Measurements from ENCODE around the gene TCTN3. TPM values are rescaled to one million over a fixed set of nuclear protein-coding genes. Genes with fewer than 3 reads are reported as not detected.
"Not testable (repeated sequence)": the region's sequence is repeated elsewhere in the genome, so short reads cannot be mapped to it uniquely, and the experiment has no call there.

The TCTN3 gene
- total and polyA plus RNA-seq, 2 experiments from 2014 or later = 46.4 to 55.6 TPM

DNA sequence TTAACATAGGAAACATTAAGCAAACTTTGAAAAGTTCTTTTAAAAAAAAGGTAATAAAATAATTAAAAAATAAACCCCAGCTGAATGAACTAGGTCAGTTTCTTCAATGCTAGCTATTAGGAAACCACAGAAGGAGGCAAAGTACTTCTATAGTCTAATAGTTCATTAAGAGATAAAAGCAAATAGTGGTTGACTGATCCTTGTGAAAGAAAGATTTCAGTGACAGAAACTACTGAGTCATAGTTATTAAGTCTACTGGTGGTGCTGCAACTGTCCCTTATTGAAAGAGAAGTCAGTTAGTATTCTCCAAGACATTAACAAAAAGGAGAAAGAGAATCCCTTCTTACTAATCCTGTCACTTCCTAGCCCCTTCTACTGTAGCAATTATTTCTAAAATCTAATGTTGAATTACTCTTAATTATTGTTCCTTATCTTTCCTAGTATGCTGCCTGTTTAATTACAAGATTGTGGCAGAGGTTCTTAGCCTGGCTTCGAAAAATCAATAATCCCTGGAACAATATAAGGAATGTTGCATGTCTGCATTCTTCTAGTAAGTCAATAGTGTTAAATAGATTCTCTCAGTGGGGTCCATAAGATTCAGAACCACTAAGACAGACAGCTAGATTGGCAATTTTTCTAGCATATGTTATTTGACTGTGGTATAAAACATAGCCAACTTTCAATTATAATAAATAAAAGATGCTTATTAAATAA is 18.2 kb downstream of the TCTN3 start:
- no peaks in the 10 kb centered on the region for H3K36me3 ChIP-seq (replicated peaks; ENCODE audit: insufficient read depth, low read depth)
- peak; percentile 26 for DNase-seq (ENCODE audit: low spot score)

DNA sequence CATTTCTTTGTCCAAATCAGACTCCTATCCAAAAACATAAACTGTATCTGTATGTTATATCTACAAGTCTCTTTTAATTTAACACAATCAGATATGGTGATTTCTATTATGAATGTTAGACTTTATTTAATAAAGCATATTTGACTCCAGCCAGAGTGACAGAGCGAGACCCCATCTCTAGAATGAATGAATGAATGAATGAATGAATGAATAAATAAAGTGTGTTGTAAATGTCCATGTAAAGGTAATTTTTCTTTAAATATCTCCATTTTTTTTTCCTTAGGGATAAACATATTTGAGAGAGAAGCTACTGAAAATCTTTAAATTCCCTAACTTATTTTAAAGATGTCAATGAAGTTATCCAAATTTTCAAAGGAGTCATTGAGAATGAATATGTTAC is 19.1 kb downstream of the TCTN3 start:
- WGBS (ENCODE audit: low lambda C conversion rate, missing lambda C conversion rate) = 97% methylated on average over 1 of the region's 1 CpG

More for the DNA sequence above, 18.2 kb downstream of the TCTN3 start:
- no peaks in the 10 kb centered on the region for H3K27me3 ChIP-seq
- no peaks in the 10 kb centered on the region for H3K4me1 ChIP-seq (ENCODE audit: insufficient read depth)
- no peaks in the 10 kb centered on the region for H3K9me2 ChIP-seq (replicated peaks; ENCODE audit: insufficient read depth)
- peak overlapping the region; percentile 5 for H3K4me2 ChIP-seq
- TF ChIP-seq, protein P1, sequence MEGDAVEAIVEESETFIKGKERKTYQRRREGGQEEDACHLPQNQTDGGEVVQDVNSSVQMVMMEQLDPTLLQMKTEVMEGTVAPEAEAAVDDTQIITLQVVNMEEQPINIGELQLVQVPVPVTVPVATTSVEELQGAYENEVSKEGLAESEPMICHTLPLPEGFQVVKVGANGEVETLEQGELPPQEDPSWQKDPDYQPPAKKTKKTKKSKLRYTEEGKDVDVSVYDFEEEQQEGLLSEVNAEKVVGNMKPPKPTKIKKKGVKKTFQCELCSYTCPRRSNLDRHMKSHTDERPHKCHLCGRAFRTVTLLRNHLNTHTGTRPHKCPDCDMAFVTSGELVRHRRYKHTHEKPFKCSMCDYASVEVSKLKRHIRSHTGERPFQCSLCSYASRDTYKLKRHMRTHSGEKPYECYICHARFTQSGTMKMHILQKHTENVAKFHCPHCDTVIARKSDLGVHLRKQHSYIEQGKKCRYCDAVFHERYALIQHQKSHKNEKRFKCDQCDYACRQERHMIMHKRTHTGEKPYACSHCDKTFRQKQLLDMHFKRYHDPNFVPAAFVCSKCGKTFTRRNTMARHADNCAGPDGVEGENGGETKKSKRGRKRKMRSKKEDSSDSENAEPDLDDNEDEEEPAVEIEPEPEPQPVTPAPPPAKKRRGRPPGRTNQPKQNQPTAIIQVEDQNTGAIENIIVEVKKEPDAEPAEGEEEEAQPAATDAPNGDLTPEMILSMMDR (IDR thresholded peaks at IDR 0.05; ENCODE audit: poor library complexity) = no peak
- no peak for TF ChIP-seq EZH2phosphoT487 (IDR thresholded peaks at IDR 0.05; ENCODE audit: low read depth, severe bottlenecking, unreplicated experiment)
- no peak for TF ChIP-seq EZH2 (IDR thresholded peaks at IDR 0.05; ENCODE audit: borderline replicate concordance)
- H3K4me3 ChIP-seq = no peak overlapping the region
- WGBS (ENCODE audit: low lambda C conversion rate, missing lambda C conversion rate) = 32% methylated on average over 1 of the region's 1 CpG
- no peaks in the 10 kb centered on the region for H4K20me1 ChIP-seq (ENCODE audit: insufficient read depth, poor library complexity, severe bottlenecking)
- peak overlapping the region; percentile 59 for H3K27ac ChIP-seq
- H3K9me3 ChIP-seq (ENCODE audit: low read depth) = no peaks in the 10 kb centered on the region
- H2AFZ ChIP-seq = no peak overlapping the region
- H3K79me2 ChIP-seq = no peaks in the 10 kb centered on the region

DNA sequence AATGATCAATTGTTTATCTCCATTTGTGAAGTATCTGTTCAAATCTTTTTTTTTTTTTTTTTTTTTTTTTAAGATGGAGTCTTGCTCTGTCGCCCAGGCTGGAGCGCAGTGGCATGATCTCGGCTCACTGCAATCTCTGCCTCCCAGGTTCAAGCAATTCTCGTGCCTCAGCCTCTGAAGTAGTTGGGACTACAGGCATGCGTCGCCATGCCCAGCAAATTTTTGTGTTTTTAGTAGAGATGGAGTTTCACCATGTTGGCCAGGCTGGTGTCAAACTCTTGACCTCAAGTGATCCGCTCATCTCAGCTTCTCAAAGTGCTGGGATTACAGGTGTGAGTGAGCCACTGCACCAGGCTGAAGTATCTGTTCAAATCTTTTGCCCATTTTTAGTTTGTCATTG is 21.1 kb downstream of the TCTN3 start:
- not testable (repeated sequence) for H4K20me1 ChIP-seq (ENCODE audit: insufficient read depth, poor library complexity, severe bottlenecking); H3K9me2 ChIP-seq (replicated peaks; ENCODE audit: insufficient read depth); H3K4me3 ChIP-seq; H3K36me3 ChIP-seq (replicated peaks; ENCODE audit: insufficient read depth, low read depth); DNase-seq (ENCODE audit: low spot score); H3K79me2 ChIP-seq; H3K4me1 ChIP-seq (ENCODE audit: insufficient read depth); H3K27me3 ChIP-seq; H3K27ac ChIP-seq; H3K9me3 ChIP-seq (ENCODE audit: low read depth); H2AFZ ChIP-seq; H3K4me2 ChIP-seq
- 96% methylated on average over 7 of the region's 7 CpGs for WGBS (ENCODE audit: low lambda C conversion rate, missing lambda C conversion rate)

More for the DNA sequence above, 19.1 kb downstream of the TCTN3 start:
- no peak for DNase-seq (ENCODE audit: low spot score)
- Histone ChIP-seq H3K9me3 (ENCODE audit: low read depth) (no peaks in the 10 kb centered on the region), H3K27ac (peak overlapping the region; percentile 59), H3K4me1 (ENCODE audit: insufficient read depth) (no peaks in the 10 kb centered on the region), H3K27me3 (no peaks in the 10 kb centered on the region), H3K36me3 (replicated peaks; ENCODE audit: insufficient read depth, low read depth) (no peaks in the 10 kb centered on the region), H3K4me3 (no peak overlapping the region), H3K79me2 (no peaks in the 10 kb centered on the region), H3K4me2 (no peak overlapping the region), H2AFZ (no peak overlapping the region), H3K9me2 (replicated peaks; ENCODE audit: insufficient read depth) (no peaks in the 10 kb centered on the region), H4K20me1 (ENCODE audit: insufficient read depth, poor library complexity, severe bottlenecking) (no peaks in the 10 kb centered on the region)
- TF ChIP-seq EZH2 (IDR thresholded peaks at IDR 0.05; ENCODE audit: borderline replicate concordance) = no peak
- TF ChIP-seq, protein P1 (IDR thresholded peaks at IDR 0.05; ENCODE audit: poor library complexity) = no peak
- no peak for TF ChIP-seq EZH2phosphoT487 (IDR thresholded peaks at IDR 0.05; ENCODE audit: low read depth, severe bottlenecking, unreplicated experiment)

DNA sequence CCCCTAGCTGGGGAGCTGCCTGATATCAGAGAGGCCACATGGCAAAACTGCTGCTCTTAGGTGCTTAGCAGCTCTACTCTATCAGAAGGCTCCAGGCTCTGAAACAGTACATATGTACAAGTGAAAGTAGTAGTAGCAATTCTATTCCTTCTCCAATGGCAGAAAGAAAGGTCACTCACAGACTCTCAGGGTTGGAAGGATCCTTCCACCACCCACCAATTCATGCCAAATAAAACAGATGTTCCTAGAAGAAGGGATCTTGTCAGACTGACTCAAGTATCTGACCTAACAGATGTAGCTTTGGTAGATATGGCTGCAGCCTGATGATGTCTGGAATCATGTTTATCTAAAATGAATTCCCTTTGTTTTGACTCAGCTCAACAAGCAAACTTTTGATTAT is 29.2 kb downstream of the TCTN3 start:
- Histone ChIP-seq H4K20me1 (ENCODE audit: insufficient read depth, poor library complexity, severe bottlenecking) (no peaks in the 10 kb centered on the region), H2AFZ (no peak overlapping the region), H3K27ac (no peak overlapping the region), H3K9me2 (replicated peaks; ENCODE audit: insufficient read depth) (no peaks in the 10 kb centered on the region), H3K79me2 (no peaks in the 10 kb centered on the region), H3K9me3 (ENCODE audit: low read depth) (no peaks in the 10 kb centered on the region), H3K4me3 (no peak overlapping the region), H3K4me2 (no peak overlapping the region), H3K36me3 (replicated peaks; ENCODE audit: insufficient read depth, low read depth) (no peaks in the 10 kb centered on the region), H3K27me3 (no peaks in the 10 kb centered on the region), H3K4me1 (ENCODE audit: insufficient read depth) (peaks cover 3% of the 10 kb centered on the region)
- no peak for DNase-seq (ENCODE audit: low spot score)
- TF ChIP-seq, protein P1 (IDR thresholded peaks at IDR 0.05; ENCODE audit: poor library complexity) = no peak
- TF ChIP-seq EZH2 (IDR thresholded peaks at IDR 0.05; ENCODE audit: borderline replicate concordance) = no peak
- TF ChIP-seq EZH2phosphoT487 (IDR thresholded peaks at IDR 0.05; ENCODE audit: low read depth, severe bottlenecking, unreplicated experiment) = no peak
